HCT116 (cell line): ENCODE data around the gene SBK2. TPM values are rescaled to one million over a fixed set of nuclear protein-coding genes. Genes with fewer than 3 reads are reported as not detected.

Experiments
- ATAC-seq: fragments of 200-7000 bp; cut with Tn5 transposase; 2 replicates; pipeline ENCODE4 v1.9.1; 2020; ENCODE audit warnings: mild to moderate bottlenecking, moderate library complexity
- BruUV-seq: library from RNA; stranded (reverse); fragments of 400-500 nt; replicated peaks from 2 replicates; lab custom pipeline; 2021; lab: Mats Ljungman, UMichigan
- CTCF ChIA-PET: fragments of 300-600 bp; sonication (Branson Sonifier 250); formaldehyde crosslinking; loops from one replicate; lab custom pipeline; 2021; ENCODE audit warnings: antibody characterized with exemption; lab: Charles Lee
- POLR2A ChIA-PET: fragments of 300-600, 350-600 bp; sonication (Branson Sonifier 250); formaldehyde crosslinking; loops from one replicate; lab custom pipeline; 2021; ENCODE audit warnings: antibody characterized with exemption; lab: Charles Lee
- RAD21 ChIA-PET, 2 experiments: fragments of 300-600 bp; sonication (Branson Sonifier 250); formaldehyde crosslinking; loops; one replicate each; lab custom pipeline; 2023; ENCODE audit warnings: low total read pairs in 2 of 2; ENCODE audit not compliant: uncharacterized antibody in 2 of 2, unreplicated experiment in 2 of 2, low non-redundant PET in 1 of 2; lab: Charles Lee
- DNase-seq: peaks from one replicate; pipeline ENCODE4 v3.0.0-alpha.2; 2010; ENCODE audit warnings: low read depth, low spot score
- H2AFZ ChIP-seq: fragments of 200-600 bp; shearing (Covaris generic), sonication (generic); 2 replicates; pipeline ENCODE4 v1.6.1; 2017; ENCODE audit warnings: low read depth, mixed run types, mixed read lengths, antibody characterized with exemption, low read length; ENCODE audit not compliant: poor library complexity, severe bottlenecking
- H3K27ac ChIP-seq: 2 replicates; pipeline ENCODE4 v1.5.1; 2012; ENCODE audit warnings: low read depth, low read length
- H3K27me3 ChIP-seq: fragments of 200-600 bp; sonication (generic); 2 replicates; pipeline ENCODE4 v1.6.1; 2016; ENCODE audit warnings: mixed run types, low read length, mixed read lengths; ENCODE audit not compliant: insufficient read depth
- H3K36me3 ChIP-seq, 2 experiments: fragments of 200-500 bp in 1 of 2; fragments of 200-600 bp in 1 of 2; sonication (Bioruptor generic) in 1 of 2; sonication (generic) in 1 of 2; 2 replicates each; pipeline versions ENCODE4 v1.5.1 to v1.6.1; 2014 to 2016; ENCODE audit warnings: low read length in 2 of 2, inconsistent platforms in 1 of 2, mixed read lengths in 1 of 2, mixed run types in 1 of 2; ENCODE audit not compliant: insufficient read depth in 2 of 2, control insufficient read depth in 1 of 2
- H3K4me1 ChIP-seq, 2 experiments: fragments of 200-600 bp in 1 of 2; sonication (generic) in 1 of 2; 2 replicates each; pipeline versions ENCODE4 v1.5.1 to v1.6.1; 2012 to 2017; ENCODE audit warnings: low read length in 2 of 2, inconsistent platforms in 1 of 2, mild to moderate bottlenecking in 1 of 2, mixed read lengths in 1 of 2, mixed run types in 1 of 2, moderate library complexity in 1 of 2; ENCODE audit not compliant: insufficient read depth in 2 of 2, control insufficient read depth in 1 of 2
- H3K4me2 ChIP-seq: fragments of 200-600 bp; sonication (generic); 2 replicates; pipeline ENCODE4 v1.6.1; 2017; ENCODE audit warnings: mixed run types, low read length, mixed read lengths
- H3K4me3 ChIP-seq, 2 experiments: fragments of 200-600 bp in 1 of 2; sonication (generic) in 1 of 2; replicated peaks in 1 of 2; 2 replicates each; pipeline ENCODE4 v1.5.1; 2011 to 2016; ENCODE audit warnings: low read length in 2 of 2, control low read depth in 1 of 2, low read depth in 1 of 2, mild to moderate bottlenecking in 1 of 2, mixed read lengths in 1 of 2, mixed run types in 1 of 2
- H3K79me2 ChIP-seq: fragments of 200-600 bp; sonication (generic); 2 replicates; pipeline ENCODE4 v1.6.1; 2017; ENCODE audit warnings: mild to moderate bottlenecking, mixed run types, low read length, moderate library complexity, mixed read lengths; ENCODE audit not compliant: insufficient read depth
- H3K9ac ChIP-seq: fragments of 200-600 bp; sonication (generic); 2 replicates; pipeline ENCODE4 v1.6.1; 2016; ENCODE audit warnings: low read length, mixed read lengths
- H3K9me2 ChIP-seq: fragments of 200-600 bp; sonication (generic), shearing (Covaris generic); 2 replicates; pipeline ENCODE4 v1.6.1; 2017; ENCODE audit warnings: mixed run types, mild to moderate bottlenecking, moderate library complexity; ENCODE audit not compliant: insufficient read depth
- H3K9me3 ChIP-seq, 2 experiments: fragments of 200-500 bp in 1 of 2; fragments of 200-600 bp in 1 of 2; sonication (Bioruptor generic) in 1 of 2; sonication (generic) in 1 of 2; 2 replicates each; pipeline ENCODE4 v1.6.1; 2014 to 2017; ENCODE audit warnings: low read length in 2 of 2, mixed read lengths in 2 of 2, inconsistent platforms in 1 of 2, low read depth in 1 of 2, mild to moderate bottlenecking in 1 of 2, mixed run types in 1 of 2, moderate library complexity in 1 of 2; ENCODE audit not compliant: control insufficient read depth in 1 of 2, insufficient read depth in 1 of 2
- H4K20me1 ChIP-seq: fragments of 200-600 bp; sonication (generic), shearing (Covaris generic); 2 replicates; pipeline ENCODE4 v1.6.1; 2017; ENCODE audit warnings: mixed run types, mild to moderate bottlenecking, moderate library complexity; ENCODE audit not compliant: insufficient read depth
- ATF3 ChIP-seq: IDR thresholded peaks from 2 replicates; pipeline ENCODE4 v1.6.1; 2012
- CBX3 ChIP-seq: IDR thresholded peaks from 2 replicates; pipeline ENCODE4 v1.6.1; 2012; ENCODE audit warnings: low read depth
- CEBPB ChIP-seq: IDR thresholded peaks from 2 replicates; pipeline ENCODE4 v1.6.1; 2012; ENCODE audit warnings: low read depth
- EGR1 ChIP-seq: IDR thresholded peaks from 2 replicates; pipeline ENCODE4 v1.6.1; 2012; ENCODE audit warnings: low read depth
- ELF1 ChIP-seq: IDR thresholded peaks from 2 replicates; pipeline ENCODE4 v1.6.1; 2012; ENCODE audit warnings: low read depth, borderline replicate concordance
- EZH2 ChIP-seq: fragments of 200-600 bp; sonication (generic); IDR thresholded peaks from 2 replicates; pipeline ENCODE4 v1.6.1; 2017; ENCODE audit warnings: antibody characterized with exemption, mixed run types
- EZH2phosphoT487 ChIP-seq: fragments of 200-600 bp; IDR thresholded peaks from 2 replicates; pipeline ENCODE4 v1.6.1; 2018; ENCODE audit warnings: antibody characterized with exemption, borderline replicate concordance
- FOSL1 ChIP-seq: IDR thresholded peaks from 2 replicates; pipeline ENCODE4 v1.6.1; 2012; ENCODE audit warnings: low read depth
- MAX ChIP-seq: IDR thresholded peaks from 2 replicates; pipeline ENCODE4 v1.6.1; 2012
- POLR2A ChIP-seq: IDR thresholded peaks from 2 replicates; pipeline ENCODE4 v1.7.0; 2011; ENCODE audit warnings: borderline replicate concordance; ENCODE audit not compliant: insufficient read depth, insufficient read length; ENCODE audit errors: extremely low read depth
- POLR2AphosphoS5 ChIP-seq: IDR thresholded peaks from 2 replicates; pipeline ENCODE4 v1.6.1; 2011; ENCODE audit warnings: mild to moderate bottlenecking, low read depth, low read length, moderate library complexity
- SIN3A ChIP-seq: IDR thresholded peaks from 2 replicates; pipeline ENCODE4 v1.6.1; 2012; ENCODE audit warnings: low read depth
- SP1 ChIP-seq: IDR thresholded peaks from 2 replicates; pipeline ENCODE4 v1.6.1; 2012; ENCODE audit warnings: low read depth
- TCF7L2 ChIP-seq: IDR thresholded peaks from 2 replicates; pipeline ENCODE4 v1.7.0; 2011; ENCODE audit warnings: borderline replicate concordance, inconsistent platforms; ENCODE audit not compliant: insufficient read depth, insufficient read length; ENCODE audit errors: extremely low read depth
- YY1 ChIP-seq: IDR thresholded peaks from 2 replicates; pipeline ENCODE4 v1.6.1; 2011; ENCODE audit warnings: low read length, low read depth, moderate library complexity, mild to moderate bottlenecking; ENCODE audit not compliant: insufficient replicate concordance; ENCODE audit errors: extremely low read depth
- ZBTB33 ChIP-seq: IDR thresholded peaks from 2 replicates; pipeline ENCODE4 v1.6.1; 2011; ENCODE audit warnings: mild to moderate bottlenecking, low read length, moderate library complexity; ENCODE audit not compliant: insufficient replicate concordance; ENCODE audit errors: extremely low read depth
- ZFX ChIP-seq: fragments of 450-650 bp; IDR thresholded peaks from 2 replicates; pipeline ENCODE4 v1.6.1; 2017
- ZNF274 ChIP-seq: fragments of 200-500 bp; sonication (Bioruptor generic); IDR thresholded peaks from 2 replicates; pipeline ENCODE4 v1.6.1; 2014; ENCODE audit warnings: mild to moderate bottlenecking, low read depth, low read length, inconsistent platforms
- intact Hi-C: fragments of 100-400 bp; cut with micrococcal nuclease; formaldehyde crosslinking; loops from 2 replicates; pipeline ENCODE4 v1.10.0; 2022
- total RNA-seq: library from RNA; stranded (reverse); gene quantifications from one replicate; pipeline ENCODE4 v1.2.1, GENCODE V29; 2021; ENCODE audit not compliant: unreplicated experiment

The SBK2 gene
- total RNA-seq, 1 experiment from 2014 or later, result 0.30 TPM

- TF ChIP-seq ZBTB33 (no peak), CBX3 (no peak), POLR2AphosphoS5 (no peak), POLR2A (no peak), ATF3 (no peak), EGR1 (no peak), TCF7L2 (no peak), MAX (no peak)
- TF ChIP-seq, all 23 proteins: peak for 0
Observed at GRCh38 chr19:55481148-55481793, 55.7 kb downstream of the SBK2 start (continued).

- H3K36me3 ChIP-seq, result no peaks in the 10 kb centered on the region
- H3K27ac ChIP-seq, result no peak overlapping the region
- intact Hi-C loops, result no loop called here
- no TSS peak for BruUV-seq
- RAD21 ChIA-PET, result no interaction called here
- peaks cover 19% of the 10 kb centered on the region for H3K79me2 ChIP-seq
- H3K9me3 ChIP-seq, result no peaks in the 10 kb centered on the region
- no peak overlapping the region for H3K4me2 ChIP-seq
- H3K4me3 ChIP-seq, result no peak overlapping the region
- H3K27me3 ChIP-seq, result no peaks in the 10 kb centered on the region
- POLR2A ChIA-PET, result interaction anchor here (0.7 to 1.0 kb wide), 2 partner anchors 12 to 409 kb away, joined by 3 read pairs; no protein-coding TSS in a partner anchor
- CTCF ChIA-PET, result interaction anchor here (1.5 kb wide), 1 partner anchor 24 kb away, joined by 3 read pairs; no protein-coding TSS in a partner anchor
- ATAC-seq (no peak), DNase-seq (no peak)
- no peaks in the 10 kb centered on the region for H4K20me1 ChIP-seq
- H3K4me1 ChIP-seq, result peaks cover 25 to 35% of the 10 kb centered on the region in 2 experiments
- H3K9ac ChIP-seq, result no peak overlapping the region
- no peak overlapping the region for H2AFZ ChIP-seq
- H3K9me2 ChIP-seq, result no peaks in the 10 kb centered on the region
- TF ChIP-seq ATF3, result no peak
- TF ChIP-seq POLR2A, result no peak
- TF ChIP-seq ELF1, result no peak
- no peak for TF ChIP-seq ZFX
- TF ChIP-seq YY1, result no peak
- no peak for TF ChIP-seq CBX3
- TF ChIP-seq POLR2AphosphoS5, result no peak
- no peak for TF ChIP-seq ZBTB33
- TF ChIP-seq EZH2phosphoT487, result no peak
- no peak for TF ChIP-seq SIN3A
- TF ChIP-seq EZH2, result no peak
- TF ChIP-seq SP1, result no peak
- TF ChIP-seq FOSL1, result no peak
- no peak for TF ChIP-seq CEBPB
- TF ChIP-seq ZNF274, result no peak
- TF ChIP-seq EGR1, result no peak
- TF ChIP-seq TCF7L2, result no peak
Observed at GRCh38 chr19:55479451-55480230, 57.3 kb downstream of the SBK2 start.
